HG02970 (cell line): Measurements from ENCODE around the gene CHRNB1.
"Not testable (repeated sequence)": the region's sequence is repeated elsewhere in the genome, so short reads cannot be mapped to it uniquely, and the experiment has no call there.

Experiments used
- ATAC-seq: cut with Tn5 transposase; IDR thresholded peaks from one replicate; pipeline ENCODE4 v1.9.1; 2021; ENCODE audit warnings: mild to moderate bottlenecking, moderate library complexity, moderate number of reproducible peaks; ENCODE audit not compliant: unreplicated experiment, low FRiP score

Gene CHRNB1

GRCh38 chr17:7464081-7464480, 19.2 kb downstream of the CHRNB1 start:
- ATAC-seq: no peak

- no peak for ATAC-seq
Observed at GRCh38 chr17:7465597-7466275, 20.9 kb downstream of the CHRNB1 start.

- no peak for ATAC-seq
Observed at GRCh38 chr17:7466318-7466638, 21.4 kb downstream of the CHRNB1 start.

GRCh38 chr17:7466639-7467341, 21.9 kb downstream of the CHRNB1 start:
- no peak for ATAC-seq

- ATAC-seq: no peak
Observed at GRCh38 chr17:7467498-7467897, 22.6 kb downstream of the CHRNB1 start.

DNA sequence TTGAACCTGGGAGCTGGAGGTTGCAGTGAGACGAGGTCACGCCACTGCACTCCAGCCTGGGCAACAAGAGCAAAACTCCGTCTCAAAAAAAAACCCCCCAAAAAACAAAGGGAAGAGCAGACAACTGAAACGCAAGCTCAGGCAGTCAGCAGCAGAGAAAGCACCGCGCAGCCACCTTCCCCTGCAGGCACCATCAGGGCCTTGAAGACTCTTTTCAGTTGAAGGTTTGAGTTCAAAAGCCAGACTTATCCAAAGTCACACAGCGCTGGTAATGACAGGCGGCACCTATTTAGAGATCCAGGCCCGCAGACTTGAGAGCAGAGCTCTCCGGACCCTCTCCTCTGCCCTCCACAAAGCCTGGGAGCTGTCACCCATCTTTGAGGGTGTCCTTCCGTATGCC, 23.4 kb downstream of the CHRNB1 start:
- no peak for ATAC-seq

DNA sequence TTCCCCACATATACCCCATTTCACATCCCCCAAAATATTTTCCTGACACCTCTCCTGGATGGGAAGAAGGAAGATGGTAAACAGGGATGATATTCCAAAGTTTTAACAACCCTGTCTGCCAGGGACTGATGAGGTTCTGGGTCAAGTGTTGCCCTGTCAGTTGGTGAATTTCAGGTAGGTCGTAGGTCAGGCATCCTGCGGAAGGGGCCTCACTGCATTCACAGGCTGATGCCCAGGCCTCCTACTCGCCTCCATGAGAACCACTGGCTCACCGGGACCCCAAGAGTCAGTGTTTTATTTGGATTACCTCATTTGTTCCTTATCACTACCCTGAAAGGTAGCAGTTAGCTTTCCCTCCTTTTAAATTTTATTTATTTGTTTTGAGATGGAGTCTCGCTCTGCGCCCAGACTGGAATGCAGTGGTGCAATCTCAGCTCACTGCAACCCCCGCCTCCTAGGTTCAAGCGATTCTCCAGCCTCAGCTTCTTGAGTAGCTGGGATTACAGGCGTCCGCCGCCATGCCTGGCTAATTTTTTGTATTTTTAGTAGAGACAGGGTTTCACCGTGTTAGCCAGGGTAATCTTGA, 24.0 kb downstream of the CHRNB1 start:
- no peak for ATAC-seq

- not testable (repeated sequence) for ATAC-seq
Observed at GRCh38 chr17:7469843-7470242, 25.0 kb downstream of the CHRNB1 start.

GRCh38 chr17:7470457-7470973, 25.7 kb downstream of the CHRNB1 start:
- ATAC-seq: not testable (repeated sequence)

DNA sequence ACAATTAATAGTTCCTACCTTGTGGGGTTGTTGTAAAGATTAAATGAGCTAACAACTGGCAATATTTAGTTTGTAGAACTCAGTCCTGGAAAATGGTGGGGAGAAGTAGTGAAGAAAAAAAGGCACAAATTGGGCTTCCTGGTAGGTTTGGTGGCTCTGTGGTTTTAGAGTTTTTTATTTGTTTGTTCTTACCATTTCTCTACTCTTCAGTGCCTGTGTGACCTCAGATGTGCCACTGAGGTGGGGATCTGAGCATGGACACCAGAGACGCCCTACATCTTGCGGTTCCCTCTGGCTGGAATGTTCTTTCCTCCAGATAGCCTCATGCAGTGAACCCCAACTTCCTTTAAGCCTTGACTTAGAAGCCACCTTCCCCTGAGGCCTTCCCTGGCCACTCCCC, 26.9 kb downstream of the CHRNB1 start:
- ATAC-seq: no peak

- not testable (repeated sequence) for ATAC-seq
Observed at GRCh38 chr17:7474767-7475166, 29.9 kb downstream of the CHRNB1 start.

DNA sequence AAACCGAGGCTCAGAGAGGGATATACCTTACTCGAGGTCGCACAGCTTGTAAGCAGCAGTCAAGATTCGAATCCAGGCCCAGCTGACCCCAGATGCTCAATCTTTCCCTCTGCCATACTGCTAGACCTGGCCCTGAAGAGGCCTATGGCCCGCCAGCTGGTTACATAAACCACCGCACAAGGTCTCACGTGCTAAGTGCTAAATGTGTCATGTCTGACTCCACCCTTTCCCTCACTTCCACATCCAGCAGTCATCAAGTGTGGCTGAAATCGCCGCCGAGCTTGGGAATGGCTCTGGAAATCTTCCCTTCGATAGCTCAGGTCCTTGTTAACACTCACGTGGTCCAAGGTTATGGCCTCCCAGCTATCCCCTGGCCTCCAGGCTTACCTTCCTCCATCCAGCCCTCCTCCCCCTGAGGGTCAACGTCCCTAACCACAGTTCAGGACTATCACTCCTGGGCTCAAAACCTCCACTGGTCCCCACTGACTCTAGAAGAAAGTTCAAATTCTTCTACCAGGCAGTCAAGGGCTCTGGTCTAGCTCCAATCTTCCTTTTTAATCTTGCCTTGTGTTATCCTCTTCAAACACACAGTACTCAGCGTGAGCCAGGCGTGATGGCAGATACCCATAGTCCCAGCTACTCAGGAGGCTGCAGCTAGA, 31.0 kb downstream of the CHRNB1 start:
- no peak for ATAC-seq

DNA sequence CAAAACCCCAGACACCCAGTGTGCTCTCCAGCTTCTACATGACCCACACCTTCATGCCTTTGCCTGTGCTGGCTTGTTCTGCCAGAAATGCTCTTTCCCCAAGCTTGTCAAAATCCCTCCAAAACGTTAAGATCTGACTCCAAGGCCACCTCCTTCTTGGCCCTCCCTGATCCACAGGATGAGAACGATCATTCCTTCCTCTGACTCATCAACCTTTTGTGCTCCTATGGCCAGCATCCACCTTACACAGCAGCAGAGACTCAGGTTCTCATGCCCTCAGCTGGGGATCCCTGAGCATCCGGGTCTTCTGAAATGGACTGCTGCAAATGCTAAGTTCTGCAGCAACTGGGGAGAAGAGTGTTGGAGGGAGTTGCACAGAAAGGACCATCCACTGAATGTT, 31.6 kb downstream of the CHRNB1 start:
- no peak for ATAC-seq

- ATAC-seq: no peak
Observed at GRCh38 chr17:7476951-7477350, 32.1 kb downstream of the CHRNB1 start.

DNA sequence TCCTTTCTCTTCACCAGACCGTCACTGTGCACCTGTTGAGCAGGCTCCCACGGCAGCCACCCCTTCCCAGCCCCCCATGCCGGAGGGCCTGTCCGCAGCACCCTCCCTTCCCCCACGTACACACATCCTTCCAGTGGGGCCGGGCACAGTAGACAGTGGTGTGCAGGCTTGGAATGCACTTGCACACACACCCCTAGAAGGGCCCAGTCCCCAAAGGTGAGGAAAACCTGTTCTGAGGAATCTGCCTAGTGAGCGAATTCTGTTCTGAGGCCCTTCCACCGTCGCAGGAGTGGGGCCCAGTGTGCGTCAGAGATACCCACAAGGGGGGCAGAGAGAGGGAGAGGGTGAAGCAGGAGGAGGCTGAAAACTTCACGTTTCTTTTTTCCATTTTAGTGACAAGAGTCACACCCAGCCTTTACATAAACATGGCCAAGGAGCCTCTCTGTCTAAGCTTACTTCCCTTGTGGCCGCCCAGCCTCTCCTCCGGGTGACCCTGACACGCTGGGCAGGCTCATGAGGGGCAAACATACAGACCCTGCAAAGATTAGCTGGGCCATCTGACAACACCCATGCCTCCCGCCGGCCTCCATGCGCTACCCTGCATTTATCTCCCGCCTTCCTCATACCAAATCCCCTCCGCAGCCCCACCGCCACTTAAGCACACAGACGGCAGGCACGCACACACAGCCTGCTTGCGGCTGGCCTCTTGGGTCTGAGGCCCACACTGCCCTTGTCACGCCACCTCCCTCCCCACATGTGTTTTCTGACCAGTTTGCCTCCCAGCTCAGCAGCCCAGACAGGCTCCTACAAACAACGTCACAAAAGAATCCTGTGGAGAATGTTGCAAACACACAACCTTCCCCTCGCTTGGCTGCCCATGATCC, 32.8 kb downstream of the CHRNB1 start:
- ATAC-seq: no peak

GRCh38 chr17:7478276-7479212, 33.7 kb downstream of the CHRNB1 start:
- ATAC-seq: no peak

- no peak for ATAC-seq
Observed at GRCh38 chr17:7479213-7480088, 34.6 kb downstream of the CHRNB1 start, which contains the start of gene ZBTB4. TSS of gene ZBTB4 (minus strand) at chr17:7479631. CDS start at chr17:7466801, 12,830 bp downstream.

DNA sequence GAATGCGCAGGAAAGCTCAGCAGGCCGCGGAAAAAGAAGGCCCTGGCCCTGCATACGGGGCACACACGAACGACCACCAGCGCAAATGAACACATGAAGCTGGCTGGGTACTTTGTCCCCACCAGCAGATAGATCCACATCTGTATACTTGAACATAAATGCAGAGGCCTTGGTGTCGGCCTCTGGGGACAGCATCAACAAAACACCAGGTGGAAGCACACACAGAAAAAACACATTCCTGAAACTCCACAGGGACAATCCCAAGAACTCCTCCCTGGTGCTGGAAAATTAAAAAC, 35.2 kb downstream of the CHRNB1 start:
- ATAC-seq: no peak
